HG03460 (cell line): ENCODE results near the gene FAM227B.
"Not testable (repeated sequence)": the region's sequence is repeated elsewhere in the genome, so short reads cannot be mapped to it uniquely, and the experiment has no call there.

Experiments used
- ATAC-seq: cut with Tn5 transposase; IDR thresholded peaks from one replicate; pipeline ENCODE4 v1.9.1; 2021; ENCODE audit not compliant: unreplicated experiment

Gene FAM227B, protein sequence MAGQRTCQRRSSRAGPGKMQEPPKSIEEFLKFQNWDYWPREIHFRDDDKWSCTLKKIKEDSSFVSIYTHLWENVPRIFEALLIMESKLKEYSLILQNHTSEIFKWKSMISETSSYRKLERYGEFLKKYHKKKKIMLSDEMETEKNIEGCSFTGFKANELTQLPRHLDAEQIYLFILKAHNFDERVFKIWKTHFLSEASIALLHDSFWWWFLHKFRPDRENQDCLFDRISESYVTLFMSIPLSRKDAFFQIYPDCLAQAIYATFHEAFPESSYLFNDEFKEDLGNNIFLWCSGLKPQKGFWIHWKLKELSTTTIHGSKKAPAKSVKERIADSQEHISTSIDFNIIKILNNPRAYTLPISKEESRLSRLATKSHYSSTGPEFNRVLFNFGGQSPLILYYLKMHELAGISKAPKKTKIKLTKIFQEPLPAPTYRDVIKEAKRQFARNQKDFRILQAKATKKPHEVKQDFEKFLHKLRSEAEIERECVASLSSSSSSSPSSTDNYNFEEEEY

DNA sequence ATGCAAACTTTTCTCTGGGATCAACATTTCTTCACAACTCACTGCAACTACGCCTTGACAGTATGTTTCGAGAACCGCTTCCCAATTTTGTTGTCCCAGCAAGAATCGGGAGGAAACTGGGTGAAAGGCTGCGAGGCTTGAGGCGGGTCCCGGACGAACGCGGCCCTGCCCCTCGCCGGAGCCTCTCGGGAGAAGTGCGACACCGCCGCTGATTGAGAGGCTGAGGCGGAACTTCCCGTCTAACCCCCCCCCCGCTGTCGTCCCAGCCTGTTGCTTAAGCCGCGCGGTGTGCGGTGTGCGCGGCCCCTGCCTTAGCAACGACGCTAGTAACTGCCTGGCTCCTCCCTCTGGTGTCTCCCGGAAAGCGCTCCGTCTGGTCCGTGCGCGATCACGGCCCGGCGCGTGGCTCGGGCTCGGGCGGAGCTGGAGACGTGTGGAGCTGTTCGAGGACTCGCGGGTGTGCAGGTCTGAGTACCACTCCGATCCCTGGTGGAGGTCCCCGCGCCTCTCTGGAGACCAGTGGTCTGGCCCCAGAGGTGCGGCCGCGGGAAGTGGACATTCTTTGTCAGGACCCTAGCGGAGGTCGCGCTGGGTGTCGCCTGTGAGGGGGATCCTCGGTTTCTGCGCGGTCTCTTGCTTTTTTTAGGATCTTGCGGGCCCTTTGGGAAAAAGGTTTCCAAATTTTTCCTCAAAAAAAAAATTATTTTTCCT, at the start of gene FAM227B, which contains the start of gene DTWD1:
Gene FAM227B (minus strand): TSS at position 161 of the 711 bp plus-strand sequence. CDS start 5,647 bp downstream, outside the sequence.
Gene DTWD1 (plus strand): TSS at position 391 of the 711 bp plus-strand sequence. CDS start 4,120 bp downstream, outside the sequence.
- ATAC-seq = peak; percentile 99

- no peak for ATAC-seq
Measured at GRCh38 chr15:49669288-49669687, 48.7 kb upstream of the FAM227B start.

DNA sequence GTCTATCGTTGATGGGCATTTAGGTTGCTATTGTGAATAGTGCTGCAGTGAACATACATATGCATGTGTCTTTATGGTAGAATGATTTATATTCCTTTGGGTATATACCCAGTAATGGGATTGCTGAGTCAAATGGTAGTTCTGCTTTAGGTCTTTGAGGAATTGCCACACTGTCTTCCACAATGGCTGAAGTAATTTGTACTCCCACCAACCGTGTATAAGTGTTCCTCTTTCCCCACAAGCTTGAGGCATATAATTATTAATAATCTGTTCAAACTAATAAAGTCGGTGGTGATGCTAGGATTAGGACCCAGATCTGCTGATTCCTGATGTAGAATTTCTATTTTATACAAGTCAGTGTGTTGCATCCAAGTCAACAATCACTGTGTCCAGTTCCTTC, 45.9 kb upstream of the FAM227B start:
- not testable (repeated sequence) for ATAC-seq

GRCh38 chr15:49664716-49665115, 44.1 kb upstream of the FAM227B start:
- no peak for ATAC-seq

- ATAC-seq = no peak
Measured at GRCh38 chr15:49656734-49657133, 36.1 kb upstream of the FAM227B start.

GRCh38 chr15:49652922-49653321, 32.3 kb upstream of the FAM227B start:
- no peak for ATAC-seq

- no peak for ATAC-seq
Measured at GRCh38 chr15:49650676-49651075, 30.1 kb upstream of the FAM227B start.

- ATAC-seq = no peak
Measured at GRCh38 chr15:49649987-49650386, 29.4 kb upstream of the FAM227B start.

- ATAC-seq = no peak
Measured at GRCh38 chr15:49646891-49647290, 26.3 kb upstream of the FAM227B start.

DNA sequence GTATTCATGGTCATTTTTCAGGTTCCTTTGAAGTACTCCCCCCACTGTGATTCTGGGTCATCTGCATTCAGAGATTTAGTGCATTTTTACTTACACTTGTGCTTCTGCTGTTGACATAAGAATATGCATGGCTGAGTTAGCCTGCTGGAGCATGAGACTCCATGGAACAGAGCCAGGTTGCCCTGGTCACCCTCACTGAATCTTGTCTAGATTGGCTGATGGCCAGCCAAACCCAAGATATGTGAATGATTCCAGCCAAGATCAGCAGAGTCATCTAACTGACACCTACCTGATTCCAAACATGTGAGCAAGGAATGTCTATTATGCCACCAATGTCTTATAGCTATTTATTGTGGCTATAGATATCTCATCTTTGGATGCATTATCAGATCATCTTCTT, 25.3 kb upstream of the FAM227B start:
- ATAC-seq = no peak

DNA sequence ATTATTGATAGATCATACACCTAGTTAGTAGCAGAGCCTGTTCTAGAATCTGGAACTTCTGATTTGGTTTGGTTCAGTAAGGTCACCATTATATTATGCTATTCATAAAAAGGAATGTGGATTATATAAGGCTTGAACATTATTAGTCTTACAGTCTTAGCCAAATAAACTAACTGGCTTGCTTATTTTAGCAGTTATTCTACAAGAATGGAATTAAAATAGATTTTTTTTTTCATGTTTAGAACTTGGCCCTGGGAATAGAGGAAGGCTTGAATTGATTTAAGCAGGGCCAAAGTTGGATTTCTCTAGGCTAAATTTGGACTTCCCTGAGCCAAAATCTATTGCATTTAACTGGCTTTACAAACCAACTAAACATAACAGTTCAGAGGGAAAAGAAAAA, 24.7 kb upstream of the FAM227B start:
- ATAC-seq = no peak

GRCh38 chr15:49644364-49644794, 23.8 kb upstream of the FAM227B start:
- no peak for ATAC-seq

DNA sequence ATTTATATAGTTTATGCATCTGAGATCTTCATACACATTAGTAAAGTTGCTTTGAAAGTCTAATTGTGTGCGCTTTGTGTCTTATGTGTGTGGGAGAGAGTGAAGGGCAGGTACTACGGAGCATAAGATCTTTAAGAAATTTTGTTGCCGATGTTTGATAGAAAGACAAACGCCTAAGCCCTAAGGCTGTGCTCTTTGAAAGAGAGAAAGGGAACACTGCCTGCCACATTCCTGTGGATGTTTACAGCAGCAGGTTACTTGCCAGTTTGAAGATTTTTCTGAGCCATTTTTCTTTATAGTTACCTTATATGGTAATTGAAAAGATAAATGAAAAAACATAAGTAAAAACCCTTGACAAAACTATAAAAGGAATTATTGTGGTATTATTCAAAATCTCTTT, 17.2 kb upstream of the FAM227B start:
- ATAC-seq = no peak

DNA sequence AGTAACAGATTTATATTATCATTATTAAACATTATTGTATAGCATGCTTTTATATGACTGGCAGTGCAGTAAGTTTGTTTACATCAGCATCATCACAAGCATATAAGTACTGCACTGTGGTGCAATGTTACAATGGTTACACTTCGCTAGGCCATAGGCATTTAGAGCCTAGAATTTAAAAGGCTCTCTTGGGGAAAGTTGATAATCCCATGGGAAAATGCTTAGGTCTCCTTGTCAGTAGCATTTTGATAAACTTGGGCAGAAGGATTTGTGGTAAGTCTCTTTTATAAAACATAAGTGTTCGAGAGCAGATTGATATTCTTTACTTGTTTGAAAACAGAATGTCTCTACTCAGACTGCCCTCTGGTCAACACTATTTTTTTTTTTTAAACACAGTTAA, 7.8 kb upstream of the FAM227B start:
- ATAC-seq = no peak

DNA sequence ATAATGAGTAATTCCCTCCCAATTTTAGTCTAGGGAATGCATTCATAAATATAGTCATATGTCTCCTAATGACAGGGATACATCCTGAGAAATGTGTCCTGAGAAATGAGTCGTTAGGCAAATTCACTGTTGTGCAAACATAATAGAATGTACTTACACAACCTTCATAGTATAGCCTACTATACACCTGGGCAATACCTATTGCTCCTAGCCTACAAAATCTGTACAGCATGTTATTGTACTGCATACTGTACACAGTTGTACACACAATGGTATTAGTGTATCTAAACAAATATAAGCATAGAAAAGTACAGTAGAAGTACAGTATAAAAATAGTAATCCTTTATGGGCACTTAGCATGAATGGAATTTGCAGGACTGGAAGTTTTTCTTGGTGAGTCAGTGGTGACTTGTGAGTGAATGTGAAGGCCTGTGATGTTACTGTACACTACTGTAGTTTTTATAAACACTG, 6.8 kb upstream of the FAM227B start:
- ATAC-seq = no peak

DNA sequence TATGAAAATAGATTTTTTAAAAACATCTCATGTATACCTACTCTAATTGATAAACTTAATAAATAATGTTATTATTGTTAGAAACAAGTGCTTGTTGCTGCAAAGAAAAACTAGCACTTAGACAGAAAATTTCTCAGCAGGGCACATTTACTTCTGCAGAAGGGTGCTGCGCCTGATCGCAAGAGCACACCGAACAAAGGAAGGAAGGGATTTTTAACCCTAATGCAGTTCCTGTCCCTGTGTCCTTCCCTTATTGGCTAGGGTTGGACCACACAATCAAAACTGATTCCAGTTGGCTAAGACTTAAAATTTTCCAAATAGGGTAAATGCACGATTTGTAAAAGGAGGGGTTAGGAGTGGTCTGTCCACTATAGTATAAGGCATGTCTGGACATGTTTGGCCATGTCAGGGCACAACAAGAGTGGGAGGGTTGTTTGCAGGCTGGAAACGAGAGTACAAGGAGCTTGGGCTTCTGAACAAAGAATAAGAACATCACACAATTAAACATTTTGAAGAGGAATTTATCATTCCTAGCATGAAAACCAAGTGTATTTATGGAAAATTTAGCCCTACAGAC, 4.9 kb upstream of the FAM227B start:
- ATAC-seq = no peak

DNA sequence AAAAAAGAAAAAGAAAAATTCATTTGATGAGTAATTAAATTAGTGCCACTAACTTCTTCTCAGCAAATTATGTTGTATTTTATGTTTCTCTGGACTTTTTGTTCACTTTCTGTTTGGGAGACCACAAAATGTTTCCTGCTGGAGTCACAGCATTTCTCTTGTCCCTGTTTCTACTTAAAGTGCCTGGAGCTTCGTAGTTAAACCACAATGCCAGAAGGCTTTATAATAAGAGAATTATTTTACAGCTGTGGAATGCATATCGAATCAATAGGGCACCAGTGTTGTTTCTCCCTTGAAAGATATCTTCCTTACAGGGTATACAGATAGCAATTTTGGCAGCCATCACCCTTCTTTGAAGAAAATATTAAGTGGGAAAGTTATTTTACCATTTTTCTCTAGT, 3.4 kb upstream of the FAM227B start:
- ATAC-seq = no peak

DNA sequence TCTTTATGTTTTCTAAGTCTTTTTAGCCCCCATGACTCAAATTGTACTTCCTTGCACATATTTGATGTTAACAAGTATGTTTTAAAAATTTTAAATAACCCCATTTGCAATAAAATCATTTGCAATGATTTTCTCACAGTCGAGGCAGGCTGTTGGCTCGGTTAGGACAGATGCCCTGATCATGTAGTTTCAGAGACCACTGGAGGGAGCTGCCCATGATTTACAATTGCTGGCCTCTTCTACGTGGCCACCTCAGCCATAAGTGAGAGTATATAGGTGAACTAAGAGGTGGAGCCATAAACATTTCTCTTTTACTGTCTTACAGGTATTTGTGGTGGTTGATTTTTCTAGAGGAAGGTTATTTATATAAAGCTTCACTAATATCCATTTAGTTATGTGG, 1.9 kb upstream of the FAM227B start:
- no peak for ATAC-seq

DNA sequence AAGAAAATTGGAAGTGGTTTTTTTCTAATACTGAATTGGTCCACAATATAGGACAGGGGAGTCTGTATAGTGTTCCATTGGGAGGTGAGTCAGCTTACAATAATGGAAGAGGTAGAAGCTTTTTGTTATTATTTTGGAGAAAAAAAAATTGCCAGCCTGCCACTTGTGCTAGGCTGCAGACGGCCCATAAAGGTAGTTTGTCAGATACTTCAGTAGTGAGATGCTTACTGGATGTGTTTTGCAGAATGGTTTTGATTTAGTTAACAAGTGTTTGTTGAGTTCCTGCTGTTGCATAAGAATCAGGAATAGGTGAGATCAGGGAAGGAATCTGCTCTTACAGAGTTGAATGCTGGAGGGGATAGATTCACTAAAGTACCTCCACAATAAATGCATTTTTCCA, 1.3 kb upstream of the FAM227B start:
- ATAC-seq = no peak

DNA sequence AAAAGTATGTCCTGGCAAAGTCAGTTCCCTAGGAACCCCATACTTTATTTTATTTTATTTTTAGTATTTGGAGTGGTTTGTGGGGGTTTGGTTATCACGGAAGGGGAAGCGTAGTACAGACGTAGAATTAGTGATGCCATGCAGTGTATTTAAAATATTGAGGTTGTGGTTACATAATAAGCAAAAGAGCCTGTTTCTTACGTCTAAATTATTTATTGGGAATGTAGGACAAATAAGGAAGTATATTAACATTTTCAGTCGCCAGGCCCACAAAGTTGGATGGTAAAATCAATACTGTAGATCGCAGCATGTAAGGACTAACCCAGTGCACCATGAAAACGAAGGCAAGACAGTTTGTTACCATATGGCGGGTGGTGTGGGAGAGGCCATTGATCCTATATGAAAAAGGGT, 788 bp upstream of the FAM227B start:
- no peak for ATAC-seq

GRCh38 chr15:49620199-49620598, 419 bp downstream of the FAM227B start:
- no peak for ATAC-seq
